ENCODE results near the gene CTR9.
"Not testable (repeated sequence)": the region's sequence is repeated elsewhere in the genome, so short reads cannot be mapped to it uniquely, and the experiment has no call there.

Gene CTR9

GRCh38 chr11:10784232-10785145 lies 33.4 kb downstream of the CTR9 start:
- DNase-seq, result peak; percentile 92

- peak; percentile 26 for DNase-seq
Observed at GRCh38 chr11:10785146-10785474, 34.1 kb downstream of the CTR9 start.

GRCh38 chr11:10786451-10786850 lies 35.4 kb downstream of the CTR9 start:
- no peak for DNase-seq

- peak; percentile 65 for DNase-seq
Observed at GRCh38 chr11:10792385-10793068, 41.5 kb downstream of the CTR9 start.

- DNase-seq, result no peak
Observed at GRCh38 chr11:10793470-10794255, 42.6 kb downstream of the CTR9 start.

GRCh38 chr11:10796191-10796590 lies 45.1 kb downstream of the CTR9 start:
- DNase-seq, result no peak

GRCh38 chr11:10797001-10797400 lies 46.0 kb downstream of the CTR9 start:
- DNase-seq, result no peak

GRCh38 chr11:10797531-10797930 lies 46.5 kb downstream of the CTR9 start:
- no peak for DNase-seq

GRCh38 chr11:10798330-10798928 lies 47.4 kb downstream of the CTR9 start:
- no peak for DNase-seq

GRCh38 chr11:10800292-10800691 lies 49.2 kb downstream of the CTR9 start:
- no peak for DNase-seq

GRCh38 chr11:10803676-10804075 lies 52.6 kb downstream of the CTR9 start:
- no peak for DNase-seq

GRCh38 chr11:10805741-10806140 lies 54.7 kb downstream of the CTR9 start:
- DNase-seq, result no peak

- DNase-seq, result no peak
Observed at GRCh38 chr11:10806206-10806605, 55.2 kb downstream of the CTR9 start.

- DNase-seq, result no peak
Observed at GRCh38 chr11:10807493-10808234, 56.6 kb downstream of the CTR9 start.

- DNase-seq, result no peak
Observed at GRCh38 chr11:10808235-10808552, 57.1 kb downstream of the CTR9 start.

- peak; percentile 97 for DNase-seq
Observed at GRCh38 chr11:10808553-10809372, 57.7 kb downstream of the CTR9 start, which contains the start of gene EIF4G2. EIF4G2 (minus strand) TSS chr11:10808926.

- peak; percentile 45 for DNase-seq
Observed at GRCh38 chr11:10809373-10810160, 58.5 kb downstream of the CTR9 start.

GRCh38 chr11:10813945-10814344 lies 62.9 kb downstream of the CTR9 start:
- DNase-seq, result no peak

GRCh38 chr11:10818594-10818993 lies 67.5 kb downstream of the CTR9 start:
- DNase-seq, result peak; percentile 81

GRCh38 chr11:10822491-10822890 lies 71.4 kb downstream of the CTR9 start:
- not testable (repeated sequence) for DNase-seq

GRCh38 chr11:10823152-10823579 lies 72.1 kb downstream of the CTR9 start:
- DNase-seq, result no peak
